Keratinocyte (primary cell): ENCODE data around the gene KCNAB2. TPM values are rescaled to one million over a fixed set of nuclear protein-coding genes. Genes with fewer than 3 reads are reported as not detected.

Experiments
- DNase-seq: peaks from one replicate; pipeline ENCODE4 v3.0.0-alpha.2; 2011; ENCODE audit warnings: low read depth, missing footprints, low spot score
- FAIRE-seq: peaks from 2 replicates; lab custom pipeline; 2011; peaks lifted over from hg19 to GRCh38; lab: Jason Lieb, UNC
- H2AFZ ChIP-seq: 2 replicates; pipeline ENCODE4 v1.6.0; 2012; ENCODE audit warnings: low read length, control low read depth, inconsistent platforms; ENCODE audit not compliant: control insufficient read depth
- H3K27ac ChIP-seq: 2 replicates; pipeline ENCODE4 v1.5.1; 2011; ENCODE audit warnings: low read length; ENCODE audit not compliant: control insufficient read depth, insufficient read depth
- H3K27me3 ChIP-seq: 3 replicates; pipeline ENCODE4 v1.6.0; 2011; ENCODE audit warnings: low read length; ENCODE audit not compliant: control insufficient read depth, insufficient read depth; ENCODE audit errors: extremely low read depth
- H3K36me3 ChIP-seq, 2 experiments: 2 replicates in 1 of 2; 3 replicates in 1 of 2; pipeline ENCODE4 v1.5.1; 2011; ENCODE audit warnings: low read length in 2 of 2, mild to moderate bottlenecking in 1 of 2; ENCODE audit not compliant: control insufficient read depth in 2 of 2, insufficient read depth in 2 of 2; ENCODE audit errors: extremely low read depth in 1 of 2
- H3K4me1 ChIP-seq: 3 replicates; pipeline ENCODE4 v1.5.1; 2011; ENCODE audit warnings: low read length; ENCODE audit not compliant: control insufficient read depth, insufficient read depth; ENCODE audit errors: extremely low read depth
- H3K4me2 ChIP-seq: 3 replicates; pipeline ENCODE4 v1.6.0; 2011; ENCODE audit warnings: low read depth, low read length; ENCODE audit not compliant: control insufficient read depth, insufficient read depth; ENCODE audit errors: extremely low read depth
- H3K4me3 ChIP-seq, 3 experiments: fragments of 200-600 bp in 1 of 3; sonication (generic) in 1 of 3; 2 replicates in 2 of 3; 3 replicates in 1 of 3; pipeline ENCODE4 v1.5.1; 2011 to 2016; ENCODE audit warnings: low read length in 3 of 3, mild to moderate bottlenecking in 3 of 3, control low read depth in 2 of 3, inconsistent platforms in 1 of 3, low read depth in 1 of 3, mixed read lengths in 1 of 3, mixed run types in 1 of 3, moderate library complexity in 1 of 3; ENCODE audit not compliant: control insufficient read depth in 2 of 3, insufficient read depth in 2 of 3; ENCODE audit errors: extremely low read depth in 1 of 3
- H3K79me2 ChIP-seq: 2 replicates; pipeline ENCODE4 v1.6.0; 2012; ENCODE audit warnings: low read length; ENCODE audit not compliant: control insufficient read depth, insufficient read depth
- H3K9ac ChIP-seq: 3 replicates; pipeline ENCODE4 v1.6.0; 2011; ENCODE audit warnings: low read length; ENCODE audit not compliant: control insufficient read depth, insufficient read depth; ENCODE audit errors: extremely low read depth
- H3K9me1 ChIP-seq: 3 replicates; pipeline ENCODE4 v1.6.0; 2011; ENCODE audit warnings: low read length; ENCODE audit not compliant: control insufficient read depth, insufficient read depth; ENCODE audit errors: extremely low read depth
- H3K9me3 ChIP-seq: 2 replicates; pipeline ENCODE4 v1.5.1; 2012; ENCODE audit warnings: low read depth, low read length; ENCODE audit not compliant: control insufficient read depth
- H4K20me1 ChIP-seq: 3 replicates; pipeline ENCODE4 v1.6.0; 2011; ENCODE audit warnings: low read length; ENCODE audit not compliant: control insufficient read depth, insufficient read depth; ENCODE audit errors: extremely low read depth
- EZH2 ChIP-seq: IDR thresholded peaks from one replicate; pipeline ENCODE4 v1.6.1; 2012; ENCODE audit warnings: inconsistent platforms, mild to moderate bottlenecking, low read length, moderate library complexity
- dilution Hi-C: fragments of 300-500 bp; cut with MboI; formaldehyde crosslinking; loops from one replicate; pipeline ENCODE4 v1.7.0; 2020; ENCODE audit warnings: low sequenced_read_pairs; ENCODE audit not compliant: extremely low pct_ligation_motif_present
- polyA plus RNA-seq, 5 experiments: library from polyadenylated mRNA; depleted of rRNA in 3 of 5; stranded (reverse) in 3 of 5; stranded (forward) in 1 of 5; unstranded in 1 of 5; fragments of >200 nt; gene quantifications; 1 replicate in 1 of 5; 2 replicates in 3 of 5; 3 replicates in 1 of 5; pipeline versions ENCODE4 v1.2.1 to v1.2.3, GENCODE V29; 2011 to 2012; ENCODE audit warnings: missing spikeins in 2 of 5, low read depth in 1 of 5, low replicate concordance in 1 of 5
- TF ChIP-seq, protein P1 (sequence below), 3 experiments: IDR thresholded peaks in 1 of 3; conservative IDR thresholded peaks in 1 of 3; optimal IDR thresholded peaks in 1 of 3; 2 replicates in 2 of 3; 3 replicates in 1 of 3; pipeline versions ENCODE3 to v1.5.1; 2011; ENCODE audit warnings: low read length in 3 of 3, mild to moderate bottlenecking in 3 of 3, moderate library complexity in 2 of 3, control low read depth in 1 of 3, inconsistent platforms in 1 of 3; ENCODE audit not compliant: insufficient read depth in 2 of 3; ENCODE audit errors: extremely low read depth in 1 of 3

Gene KCNAB2
- polyA plus RNA-seq, 1 donor (not counting 4 experiments of a cell fraction or from before 2014, with no cell fraction given): 1.8 TPM

- TF ChIP-seq EZH2: peak; percentile 57
- TF ChIP-seq, protein P1, sequence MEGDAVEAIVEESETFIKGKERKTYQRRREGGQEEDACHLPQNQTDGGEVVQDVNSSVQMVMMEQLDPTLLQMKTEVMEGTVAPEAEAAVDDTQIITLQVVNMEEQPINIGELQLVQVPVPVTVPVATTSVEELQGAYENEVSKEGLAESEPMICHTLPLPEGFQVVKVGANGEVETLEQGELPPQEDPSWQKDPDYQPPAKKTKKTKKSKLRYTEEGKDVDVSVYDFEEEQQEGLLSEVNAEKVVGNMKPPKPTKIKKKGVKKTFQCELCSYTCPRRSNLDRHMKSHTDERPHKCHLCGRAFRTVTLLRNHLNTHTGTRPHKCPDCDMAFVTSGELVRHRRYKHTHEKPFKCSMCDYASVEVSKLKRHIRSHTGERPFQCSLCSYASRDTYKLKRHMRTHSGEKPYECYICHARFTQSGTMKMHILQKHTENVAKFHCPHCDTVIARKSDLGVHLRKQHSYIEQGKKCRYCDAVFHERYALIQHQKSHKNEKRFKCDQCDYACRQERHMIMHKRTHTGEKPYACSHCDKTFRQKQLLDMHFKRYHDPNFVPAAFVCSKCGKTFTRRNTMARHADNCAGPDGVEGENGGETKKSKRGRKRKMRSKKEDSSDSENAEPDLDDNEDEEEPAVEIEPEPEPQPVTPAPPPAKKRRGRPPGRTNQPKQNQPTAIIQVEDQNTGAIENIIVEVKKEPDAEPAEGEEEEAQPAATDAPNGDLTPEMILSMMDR (optimal IDR thresholded peaks at IDR 0.05 in 1 of 3, IDR thresholded peaks at IDR 0.05 in 1 of 3, conservative IDR thresholded peaks at IDR 0.05 in 1 of 3; ENCODE audit: extremely low read depth in 1 of 3, insufficient read depth in 2 of 3, low read length in 3 of 3): no peak
- no peaks in the 10 kb centered on the region for H3K36me3 ChIP-seq
- dilution Hi-C loops: no loop called here
Observed at GRCh38 chr1:6126521-6127067, 80.9 kb downstream of the KCNAB2 start.

GRCh38 chr1:6127587-6128163, 82.0 kb downstream of the KCNAB2 start:
- Histone ChIP-seq H3K9me3 (no peaks in the 10 kb centered on the region), H3K9ac (no peak overlapping the region), H2AFZ (peak overlapping the region; percentile 9), H3K27ac (no peak overlapping the region), H3K4me2 (no peak overlapping the region), H3K9me1 (no peaks in the 10 kb centered on the region), H3K27me3 (peaks cover 23% of the 10 kb centered on the region), H4K20me1 (no peaks in the 10 kb centered on the region), H3K79me2 (no peaks in the 10 kb centered on the region), H3K4me1 (no peaks in the 10 kb centered on the region), H3K4me3 (no peak overlapping the region), H3K36me3 (no peaks in the 10 kb centered on the region)
- DNase-seq (no peak), FAIRE-seq (no peak)
- TF ChIP-seq, protein P1 (optimal IDR thresholded peaks at IDR 0.05 in 1 of 3, IDR thresholded peaks at IDR 0.05 in 1 of 3, conservative IDR thresholded peaks at IDR 0.05 in 1 of 3; ENCODE audit: extremely low read depth in 1 of 3, insufficient read depth in 2 of 3, low read length in 3 of 3): no peak
- TF ChIP-seq EZH2: no peak
- dilution Hi-C loops: no loop called here

More at GRCh38 chr1:6126521-6127067, 80.9 kb downstream of the KCNAB2 start:
- no peaks in the 10 kb centered on the region for H4K20me1 ChIP-seq
- no peak overlapping the region for H3K4me2 ChIP-seq
- no peaks in the 10 kb centered on the region for H3K79me2 ChIP-seq
- no peaks in the 10 kb centered on the region for H3K9me3 ChIP-seq
- H3K4me3 ChIP-seq: no peak overlapping the region
- H3K4me1 ChIP-seq: no peaks in the 10 kb centered on the region
- no peaks in the 10 kb centered on the region for H3K9me1 ChIP-seq
- H3K27me3 ChIP-seq: peaks cover 23% of the 10 kb centered on the region
- DNase-seq: no peak
- no peak overlapping the region for H2AFZ ChIP-seq
- no peak overlapping the region for H3K27ac ChIP-seq
- no peak overlapping the region for H3K9ac ChIP-seq
- FAIRE-seq: no peak
